HL-60/S4 (cell line): ENCODE results near the gene LRRC2.
"Not testable (repeated sequence)": the region's sequence is repeated elsewhere in the genome, so short reads cannot be mapped to it uniquely, and the experiment has no call there.

Source experiments
- in situ Hi-C: fragments of 300-500 bp; cut with MboI; formaldehyde crosslinking; loops from 2 replicates; pipeline ENCODE4 v1.14.3; 2022; ENCODE audit warnings: low sequenced_read_pairs

LRRC2 gene

DNA sequence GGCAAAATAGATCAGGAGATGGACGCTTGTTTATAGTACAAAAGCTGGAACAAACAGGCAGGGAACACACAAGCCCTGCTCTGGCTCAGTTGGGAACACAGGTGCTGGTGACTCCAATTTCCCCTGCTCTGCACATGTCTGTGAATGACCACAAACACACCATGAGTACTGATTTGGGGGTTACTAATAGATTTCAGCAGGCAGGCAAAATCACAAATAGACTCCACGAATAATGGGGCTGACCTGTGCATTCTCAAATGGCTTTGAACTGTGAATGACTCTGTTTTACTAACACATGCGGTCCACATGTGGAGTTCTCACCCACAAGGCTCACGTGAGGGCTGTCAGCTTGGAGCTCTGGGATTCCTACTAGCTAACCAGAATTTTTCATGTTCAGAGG, 64.4 kb downstream of the LRRC2 start:
- in situ Hi-C loops, result no loop called here

DNA sequence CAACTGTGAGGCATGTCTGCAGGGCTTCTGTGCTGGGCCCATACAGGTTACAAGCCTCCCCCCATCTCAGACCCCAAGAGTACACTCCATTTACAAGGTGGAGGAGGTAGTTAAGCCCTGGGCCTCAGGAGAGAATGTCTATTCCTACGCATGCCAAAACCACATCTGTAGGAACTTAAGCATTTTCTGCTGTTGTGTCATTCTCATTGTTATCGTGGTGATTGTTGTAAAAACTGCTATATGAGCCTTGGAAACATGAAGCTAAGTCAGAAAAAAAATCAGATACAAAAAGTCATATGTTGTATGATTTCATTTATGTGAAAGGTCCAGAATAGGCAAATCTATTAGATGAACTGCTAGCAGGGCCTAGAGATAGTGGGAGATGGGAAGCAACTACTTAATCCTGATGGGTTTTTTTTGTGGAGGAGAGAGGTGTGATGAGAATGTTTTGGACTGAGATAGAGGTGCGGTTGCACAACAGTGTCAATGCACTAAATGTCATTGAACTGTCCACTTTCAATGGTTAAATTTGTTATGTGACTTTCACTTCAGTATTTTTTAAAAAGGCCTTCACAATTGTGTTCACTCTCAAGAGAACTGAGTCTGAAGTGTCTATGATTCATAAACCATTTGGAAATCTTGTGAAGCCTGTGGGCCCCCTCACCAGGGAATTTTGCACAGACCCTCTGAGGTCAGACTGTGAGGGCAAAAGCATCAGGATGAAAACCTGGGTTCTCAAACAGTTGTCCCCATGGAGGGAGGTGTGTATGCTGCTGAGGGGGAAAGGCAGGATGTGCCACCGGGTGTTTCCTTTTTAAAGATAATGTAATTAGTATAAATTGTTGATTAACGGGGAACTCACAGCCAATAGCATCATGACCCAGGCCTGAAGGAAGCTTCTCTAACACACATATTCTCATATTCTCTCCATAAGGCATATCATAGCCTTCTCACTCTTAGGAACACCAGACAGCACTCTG, 65.2 kb downstream of the LRRC2 start:
- in situ Hi-C loops, result no loop called here

GRCh38 chr3:46498916-46499519, 67.1 kb downstream of the LRRC2 start:
- in situ Hi-C loops, result no loop called here

DNA sequence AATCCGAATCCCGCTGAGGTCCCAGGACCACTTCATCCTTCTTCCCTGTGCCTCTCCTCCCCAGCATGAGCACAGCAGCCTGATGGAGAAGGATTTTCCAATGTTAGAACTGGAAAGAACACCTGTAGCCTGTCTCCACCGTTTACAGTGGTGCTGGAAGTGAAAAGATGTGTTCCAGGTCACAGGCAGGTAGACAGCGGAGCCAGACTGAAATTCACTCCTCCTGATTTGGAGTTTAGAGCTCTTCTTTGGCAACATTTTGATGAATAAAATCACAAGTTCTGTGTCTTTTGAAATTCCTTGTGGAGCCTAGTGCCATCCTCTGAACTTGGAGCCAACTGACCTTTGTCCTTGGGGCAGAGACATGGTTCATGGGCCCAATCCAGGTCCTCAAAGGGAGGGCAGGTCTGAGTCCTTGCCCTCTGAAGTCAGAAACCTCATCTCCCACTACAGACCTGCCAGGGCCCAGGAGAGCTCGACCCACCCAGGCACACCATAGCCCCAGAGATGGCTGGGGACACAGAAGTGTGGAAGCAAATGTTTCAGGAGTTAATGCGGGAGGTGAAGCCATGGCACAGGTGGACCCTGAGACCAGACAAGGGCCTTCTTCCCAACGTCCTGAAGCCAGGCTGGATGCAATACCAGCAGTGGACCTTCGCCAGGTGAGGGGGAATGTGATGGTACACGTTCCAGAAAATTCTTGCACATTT, 68.4 kb downstream of the LRRC2 start, which contains the start of gene RTP3:
RTP3 (plus strand) TSS at position 421 of the 710 bp plus-strand sequence; CDS start at position 508, 87 bp downstream.
- in situ Hi-C loops, result no loop called here

- in situ Hi-C loops, result no loop called here
Observed at GRCh38 chr3:46496746-46497555, 69.2 kb downstream of the LRRC2 start.

- in situ Hi-C loops, result no loop called here
Observed at GRCh38 chr3:46495901-46496456, 70.1 kb downstream of the LRRC2 start.

DNA sequence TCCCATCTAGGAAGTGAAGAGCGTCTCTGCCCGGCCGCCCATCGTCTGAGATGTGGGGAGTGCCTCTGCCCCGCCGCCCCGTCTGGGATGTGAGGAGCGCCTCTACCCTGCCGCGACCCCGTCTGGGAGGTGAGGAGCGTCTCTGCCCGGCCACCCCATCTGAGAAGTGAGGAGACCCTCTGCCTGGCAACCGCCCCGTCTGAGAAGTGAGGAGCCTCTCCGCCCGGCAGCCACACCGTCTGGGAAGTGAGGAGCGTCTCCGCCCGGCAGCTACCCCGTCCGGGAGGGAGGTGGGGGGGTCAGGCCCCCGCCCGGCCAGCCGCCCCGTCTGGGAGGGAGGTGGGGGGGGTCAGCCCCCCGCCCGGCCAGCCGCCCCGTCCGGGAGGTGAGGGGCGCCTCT, 71.6 kb downstream of the LRRC2 start:
- in situ Hi-C loops, result not testable (repeated sequence)

GRCh38 chr3:46492890-46493547, 73.1 kb downstream of the LRRC2 start:
- in situ Hi-C loops, result no loop called here

- in situ Hi-C loops, result no loop called here
Observed at GRCh38 chr3:46491089-46492070, 74.7 kb downstream of the LRRC2 start.

- in situ Hi-C loops, result no loop called here
Observed at GRCh38 chr3:46490338-46491084, 75.6 kb downstream of the LRRC2 start.

DNA sequence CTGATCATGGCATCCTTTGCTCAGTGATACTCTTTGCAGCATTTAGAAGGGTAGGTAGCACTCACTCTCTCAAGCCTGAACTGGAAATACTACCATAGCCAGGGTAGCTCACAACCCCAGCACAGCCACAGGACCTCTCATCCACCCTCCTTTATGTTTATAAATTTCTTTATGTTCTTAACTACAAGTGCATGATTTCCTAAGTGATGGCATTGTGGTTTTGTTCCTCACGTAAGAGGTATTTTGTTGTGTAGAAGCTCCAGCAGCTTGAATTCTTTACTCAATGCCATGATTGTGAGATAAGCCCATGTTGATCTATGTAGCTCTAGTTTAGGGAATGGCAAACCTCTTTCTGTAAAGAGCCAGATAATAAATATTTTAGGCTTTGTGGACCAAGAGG, 76.2 kb downstream of the LRRC2 start:
- in situ Hi-C loops, result no loop called here

DNA sequence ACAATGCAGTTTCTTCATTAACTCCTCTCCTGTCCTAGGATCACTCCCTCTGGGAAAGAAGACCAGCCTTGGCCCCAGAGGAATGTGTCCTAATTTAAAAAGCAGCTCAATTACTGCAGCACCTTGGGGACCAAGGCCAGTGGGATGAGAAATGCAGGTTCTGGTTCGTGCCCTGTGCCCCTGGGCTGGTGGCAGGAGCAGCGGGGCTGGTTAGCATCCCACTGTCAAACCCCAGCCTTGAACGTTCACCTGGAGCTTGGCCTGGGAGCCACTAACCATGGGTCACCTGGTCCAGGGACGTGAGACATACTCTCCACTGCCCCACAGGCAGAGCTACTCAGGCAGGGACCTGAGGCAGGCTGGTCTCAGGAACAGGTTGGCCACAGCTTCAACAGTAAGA, 76.7 kb downstream of the LRRC2 start:
- in situ Hi-C loops, result no loop called here

- in situ Hi-C loops, result no loop called here
Observed at GRCh38 chr3:46488735-46489361, 77.3 kb downstream of the LRRC2 start.

DNA sequence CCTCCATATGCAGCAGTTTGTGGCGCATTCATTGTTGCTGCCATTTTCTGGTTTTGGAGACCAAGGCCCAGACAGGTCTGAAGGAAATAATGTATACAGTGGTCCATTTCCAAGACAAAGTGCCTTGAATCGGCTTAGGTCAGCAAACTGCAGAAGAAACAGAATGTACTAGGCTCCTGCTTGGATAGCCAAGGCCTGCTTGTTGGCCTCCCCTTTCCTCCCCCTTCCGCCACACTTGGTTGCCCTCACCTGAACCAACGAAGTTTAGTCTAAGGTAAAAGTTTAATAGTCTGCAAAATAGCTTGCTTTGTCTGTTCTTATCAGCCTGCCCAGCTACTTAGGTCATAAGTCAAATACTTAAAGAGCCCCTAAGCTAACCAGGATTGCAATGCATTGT, 80.3 kb downstream of the LRRC2 start:
- in situ Hi-C loops, result no loop called here

DNA sequence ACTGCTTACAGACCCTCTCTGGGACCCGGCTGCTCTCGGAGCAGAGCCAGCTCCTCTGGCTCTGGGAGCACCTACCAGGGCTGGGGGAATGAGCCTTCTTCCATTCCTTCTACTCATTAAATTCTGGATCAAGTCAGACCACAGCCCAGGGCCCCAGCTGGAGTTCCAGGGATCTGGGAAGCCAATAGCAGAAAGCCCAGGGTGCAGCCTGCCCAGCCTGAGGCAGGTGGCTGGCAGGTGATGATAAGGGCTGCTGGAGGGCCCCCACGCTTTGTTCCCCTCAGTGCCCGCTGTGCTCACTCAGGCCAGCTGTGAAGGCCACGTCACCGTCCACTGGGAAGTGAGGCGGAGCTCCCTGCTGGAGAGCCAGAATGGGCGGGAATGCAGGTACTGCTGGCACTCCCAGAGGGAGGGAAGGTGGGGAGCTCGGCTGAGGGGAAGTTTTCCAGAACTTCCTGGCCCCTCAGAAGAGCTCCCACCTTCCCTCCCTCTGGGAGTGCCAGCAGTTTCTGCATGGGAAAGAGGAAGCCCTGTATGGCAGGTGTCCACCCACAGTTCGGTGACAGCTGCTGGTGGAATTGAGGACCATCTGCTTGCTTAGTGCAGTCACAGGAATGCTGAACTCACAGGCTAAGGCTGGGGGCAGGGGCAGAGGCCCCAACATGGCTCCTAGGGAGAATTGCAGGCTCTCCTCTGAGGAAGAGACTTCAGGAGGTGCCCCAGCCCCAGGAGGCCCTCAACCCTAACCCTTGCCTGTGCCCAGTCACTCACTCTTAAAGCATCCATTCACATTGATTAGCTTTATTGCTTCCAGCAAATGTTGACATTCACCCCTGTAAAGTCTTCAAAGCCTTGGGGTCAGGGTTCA, 81.0 kb downstream of the LRRC2 start:
- in situ Hi-C loops, result no loop called here

DNA sequence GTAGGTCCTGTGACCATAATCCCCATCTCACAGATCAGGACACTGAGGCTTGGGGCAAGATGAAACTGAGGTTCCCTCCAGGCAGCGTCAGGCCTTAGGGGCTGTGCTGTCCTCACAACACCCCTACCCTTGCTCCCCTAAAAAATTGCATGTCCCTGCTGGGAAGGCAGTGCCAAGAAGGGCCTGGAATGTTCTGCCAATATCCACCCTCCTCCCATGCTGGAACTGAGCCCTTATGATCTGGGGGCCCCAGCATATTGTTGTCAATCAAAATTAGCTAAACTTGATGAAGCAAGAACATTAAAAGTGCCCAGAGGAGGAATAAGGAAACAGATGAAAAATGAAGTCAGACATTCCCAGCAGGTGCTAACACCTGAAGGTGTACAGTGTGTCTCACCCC, 81.7 kb downstream of the LRRC2 start:
- in situ Hi-C loops, result no loop called here

GRCh38 chr3:46483825-46484224, 82.3 kb downstream of the LRRC2 start:
- in situ Hi-C loops, result no loop called here
